IMR-90 (cell line): Measurements from ENCODE around the gene PPEF2. TPM values are rescaled to one million over a fixed set of nuclear protein-coding genes. Genes with fewer than 3 reads are reported as not detected.

Source experiments
- ATAC-seq: fragments of 200-7000 bp; cut with Tn5 transposase; 2 replicates; pipeline ENCODE4 v1.9.1; 2020; ENCODE audit warnings: low read depth, mild to moderate bottlenecking, moderate library complexity
- BruUV-seq: library from RNA; stranded (reverse); fragments of 400-500 nt; replicated peaks from 2 replicates; lab custom pipeline; 2021; lab: Mats Ljungman, UMichigan
- CTCF ChIA-PET: fragments of 300-600 bp; formaldehyde crosslinking; extraction: SDS; loops from one replicate; lab custom pipeline; 2021; ENCODE audit warnings: antibody characterized with exemption; lab: Yijun Ruan, JAX
- POLR2A ChIA-PET: fragments of 300-600 bp; sonication (Branson Sonifier 250); formaldehyde crosslinking; loops from one replicate; lab custom pipeline; 2022; ENCODE audit warnings: antibody characterized with exemption; ENCODE audit not compliant: unreplicated experiment; lab: Charles Lee
- DNase-seq: peaks from one replicate; pipeline ENCODE4 v3.0.0; 2013
- H2AFZ ChIP-seq: replicated peaks from 2 replicates; pipeline ENCODE3; 2013; ENCODE audit warnings: low read length, mild to moderate bottlenecking; ENCODE audit not compliant: poor library complexity
- H2AK5ac ChIP-seq: 2 replicates; pipeline ENCODE4 v1.6.1; 2013; ENCODE audit warnings: low read depth, low read length, inconsistent platforms
- H2AK9ac ChIP-seq: replicated peaks from 2 replicates; pipeline ENCODE3; 2013; ENCODE audit warnings: mild to moderate bottlenecking, low read depth, low read length, moderate library complexity; ENCODE audit not compliant: poor library complexity
- H2BK120ac ChIP-seq: 2 replicates; pipeline ENCODE4 v1.6.1; 2013; ENCODE audit warnings: low read depth, low read length, inconsistent platforms
- H2BK15ac ChIP-seq: 3 replicates; pipeline ENCODE4 v1.6.1; 2013; ENCODE audit warnings: low read depth, low read length, inconsistent platforms
- H2BK20ac ChIP-seq: 2 replicates; pipeline ENCODE4 v1.6.1; 2013; ENCODE audit warnings: low read depth, mild to moderate bottlenecking, inconsistent platforms, low read length, moderate library complexity
- H2BK5ac ChIP-seq: 2 replicates; pipeline ENCODE4 v1.6.1; 2013; ENCODE audit warnings: mild to moderate bottlenecking, low read depth, low read length, inconsistent platforms; ENCODE audit not compliant: poor library complexity, severe bottlenecking
- H3K14ac ChIP-seq: replicated peaks from 2 replicates; pipeline ENCODE4 v1.6.1; 2013; ENCODE audit warnings: low read depth, low read length, inconsistent platforms
- H3K18ac ChIP-seq: 2 replicates; pipeline ENCODE4 v1.6.1; 2013; ENCODE audit warnings: low read depth, low read length, control low read depth
- H3K23ac ChIP-seq: 2 replicates; pipeline ENCODE4 v1.6.1; 2013; ENCODE audit warnings: low read depth, low read length, inconsistent platforms
- H3K27ac ChIP-seq: 2 replicates; pipeline ENCODE4 v1.5.1; 2013; ENCODE audit warnings: mild to moderate bottlenecking, control low read depth, low read length; ENCODE audit not compliant: insufficient read depth
- H3K27me3 ChIP-seq: 2 replicates; pipeline ENCODE4 v1.6.1; 2013; ENCODE audit warnings: low read length; ENCODE audit not compliant: control insufficient read depth, insufficient read depth
- H3K36me3 ChIP-seq: 2 replicates; pipeline ENCODE4 v1.6.1; 2013; ENCODE audit warnings: low read length, mixed read lengths; ENCODE audit not compliant: control insufficient read depth, insufficient read depth
- H3K4ac ChIP-seq: 2 replicates; pipeline ENCODE4 v1.6.1; 2013; ENCODE audit warnings: low read depth, low read length, inconsistent platforms
- H3K4me1 ChIP-seq: 2 replicates; pipeline ENCODE4 v1.6.1; 2013; ENCODE audit warnings: low read length, mixed read lengths; ENCODE audit not compliant: control insufficient read depth, insufficient read depth
- H3K4me2 ChIP-seq: 2 replicates; pipeline ENCODE4 v1.6.1; 2013; ENCODE audit warnings: low read depth, mild to moderate bottlenecking, control low read depth, low read length, moderate library complexity
- H3K4me3 ChIP-seq: 2 replicates; pipeline ENCODE4 v1.5.1; 2013; ENCODE audit warnings: low read depth, mild to moderate bottlenecking, control low read depth, low read length, moderate library complexity; ENCODE audit not compliant: insufficient read depth
- H3K56ac ChIP-seq: 2 replicates; pipeline ENCODE4 v1.6.1; 2013; ENCODE audit warnings: low read length, inconsistent platforms; ENCODE audit not compliant: insufficient read depth; ENCODE audit errors: extremely low read depth
- H3K79me1 ChIP-seq, 2 experiments: 2 replicates each; pipeline ENCODE4 v1.6.1; 2013; ENCODE audit warnings: low read length in 2 of 2, inconsistent platforms in 1 of 2, low read depth in 1 of 2
- H3K9ac ChIP-seq: 2 replicates; pipeline ENCODE4 v1.6.1; 2013; ENCODE audit warnings: low read depth, low read length, control low read depth
- H3K9me1 ChIP-seq: 2 replicates; pipeline ENCODE4 v1.6.1; 2013; ENCODE audit warnings: low read length, inconsistent platforms; ENCODE audit not compliant: insufficient read depth
- H3K9me3 ChIP-seq: 2 replicates; pipeline ENCODE4 v1.6.1; 2013; ENCODE audit warnings: low read length; ENCODE audit not compliant: control insufficient read depth, insufficient read depth
- H4K20me1 ChIP-seq: 2 replicates; pipeline ENCODE4 v1.6.1; 2013; ENCODE audit warnings: low read length, inconsistent platforms; ENCODE audit not compliant: insufficient read depth
- H4K5ac ChIP-seq: 2 replicates; pipeline ENCODE4 v1.6.1; 2013; ENCODE audit warnings: mild to moderate bottlenecking, low read depth, low read length, control low read depth
- H4K8ac ChIP-seq, 2 experiments: 2 replicates each; pipeline ENCODE4 v1.6.1; 2013; ENCODE audit warnings: low read depth in 2 of 2, low read length in 2 of 2, control low read depth in 1 of 2, inconsistent platforms in 1 of 2
- H4K91ac ChIP-seq: 2 replicates; pipeline ENCODE4 v1.6.1; 2013; ENCODE audit warnings: low read depth, low read length, inconsistent platforms; ENCODE audit not compliant: insufficient read depth
- BHLHE40 ChIP-seq: fragments of 150-350 bp; IDR thresholded peaks from 2 replicates; pipeline ENCODE4 v1.6.1; 2016; ENCODE audit warnings: mild to moderate bottlenecking, low read depth, low read length
- CEBPB ChIP-seq: IDR thresholded peaks from 2 replicates; pipeline ENCODE4 v1.6.1; 2012; ENCODE audit warnings: low read depth, low read length, improper control_type of control experiment
- CHD1 ChIP-seq: IDR thresholded peaks from 2 replicates; pipeline ENCODE4 v1.6.1; 2012; ENCODE audit warnings: low read depth, low read length, improper control_type of control experiment
- CTCF ChIP-seq: conservative IDR thresholded peaks from 2 replicates; pipeline ENCODE4 v1.5.1; 2012; ENCODE audit warnings: mild to moderate bottlenecking, low read depth, low read length, improper control_type of control experiment
- ELK1 ChIP-seq: fragments of 150-350 bp; IDR thresholded peaks from 2 replicates; pipeline ENCODE4 v1.6.1; 2016; ENCODE audit warnings: low read depth, mild to moderate bottlenecking, low read length, moderate library complexity, borderline replicate concordance
- MAFK ChIP-seq: IDR thresholded peaks from 2 replicates; pipeline ENCODE4 v1.6.1; 2012; ENCODE audit warnings: low read depth, low read length, improper control_type of control experiment
- MAZ ChIP-seq: IDR thresholded peaks from 2 replicates; pipeline ENCODE4 v1.6.1; 2012; ENCODE audit warnings: low read depth, mild to moderate bottlenecking, low read length, improper control_type of control experiment, moderate library complexity, borderline replicate concordance
- NFE2L2 ChIP-seq: fragments of 150-350 bp; IDR thresholded peaks from 2 replicates; pipeline ENCODE4 v1.6.1; 2016; ENCODE audit warnings: low read depth, mild to moderate bottlenecking, low read length
- POLR2A ChIP-seq: IDR thresholded peaks from 2 replicates; pipeline ENCODE4 v1.6.1; 2012; ENCODE audit warnings: mild to moderate bottlenecking, low read depth, low read length
- RAD21 ChIP-seq: IDR thresholded peaks from 2 replicates; pipeline ENCODE4 v1.6.1; 2012; ENCODE audit warnings: low read length, improper control_type of control experiment
- RCOR1 ChIP-seq: IDR thresholded peaks from 2 replicates; pipeline ENCODE4 v1.6.1; 2012; ENCODE audit warnings: mild to moderate bottlenecking, low read length, improper control_type of control experiment; ENCODE audit not compliant: insufficient replicate concordance
- RFX5 ChIP-seq: IDR thresholded peaks from 2 replicates; pipeline ENCODE4 v1.8.0; 2012; ENCODE audit warnings: low read depth, mild to moderate bottlenecking, low read length, moderate library complexity
- SMC3 ChIP-seq: fragments of 150-350 bp; IDR thresholded peaks from 2 replicates; pipeline ENCODE4 v1.6.1; 2016; ENCODE audit warnings: low read depth, mild to moderate bottlenecking, antibody characterized with exemption, low read length, moderate library complexity
- USF2 ChIP-seq: fragments of 150-350 bp; IDR thresholded peaks from 2 replicates; pipeline ENCODE4 v1.6.1; 2017; ENCODE audit warnings: mild to moderate bottlenecking, antibody characterized with exemption, low read length, low read depth
- WGBS, 2 experiments: methylation state at CpG; one replicate each; pipeline versions ENCODE4 v1.1.5 to v1.1.7; 2013; ENCODE audit warnings: missing lambda C conversion rate in 2 of 2; ENCODE audit not compliant: insufficient read length in 1 of 2; ENCODE audit errors: extremely low coverage in 2 of 2; 5-methylcytosine and 5-hydroxymethylcytosine counted together
- dilution Hi-C: fragments of 300-500 bp; cut with HindIII; formaldehyde crosslinking; loops from one replicate; pipeline ENCODE4 v1.14.3; 2018; ENCODE audit warnings: low sequenced_read_pairs; ENCODE audit not compliant: unreplicated experiment
- in situ Hi-C: fragments of 300-500 bp; cut with MboI; formaldehyde crosslinking; loops from 3 replicates; pipeline ENCODE4 v1.14.3; 2019; ENCODE audit warnings: low sequenced_read_pairs, inconsistent platforms, mixed read lengths
- intact Hi-C: fragments of 100-400 bp; cut with micrococcal nuclease; formaldehyde crosslinking; loops from 2 replicates; pipeline ENCODE4 v1.10.0; 2022
- polyA plus RNA-seq, 3 experiments: library from polyadenylated mRNA; depleted of rRNA; stranded (reverse); fragments of >200 nt; gene quantifications; 2 replicates each; pipeline ENCODE4 v1.2.3, GENCODE V29; 2012; ENCODE audit warnings: low replicate concordance in 1 of 3
- total RNA-seq: library from RNA; depleted of rRNA; stranded (reverse); fragments of >200 nt; gene quantifications from 2 replicates; pipeline ENCODE4 v1.2.3, GENCODE V29; 2012

The PPEF2 gene
- total and polyA plus RNA-seq, 2 of the 4 experiments (the other 2 are of a cell fraction), result not detected

- TF ChIP-seq MAFK (no peak), POLR2A (no peak), MAZ (no peak)
Observed at GRCh38 chr4:75823812-75824211, 78.4 kb downstream of the PPEF2 start (continued).

DNA sequence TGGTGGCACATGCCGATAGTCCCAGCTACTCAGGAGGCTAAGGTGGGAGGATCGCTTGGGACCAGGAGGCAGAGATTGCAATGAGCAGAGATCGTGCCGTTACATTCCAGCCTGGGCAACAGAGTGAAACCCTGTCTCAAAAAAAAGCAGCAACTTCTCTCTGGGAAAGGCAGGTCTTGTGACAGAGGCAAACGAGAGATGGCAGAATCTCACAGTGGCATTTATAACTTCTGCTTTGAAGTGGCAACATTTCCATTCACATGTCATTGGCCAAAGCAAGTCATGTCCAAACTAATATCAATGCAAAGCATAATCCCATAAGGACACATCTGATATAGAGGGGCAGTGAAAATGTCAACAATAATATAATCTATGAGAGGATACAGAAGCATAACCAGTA, 79.8 kb downstream of the PPEF2 start:
- Histone ChIP-seq H3K4ac (no peak overlapping the region), H2BK20ac (no peak overlapping the region), H3K9ac (no peak overlapping the region), H4K91ac (no peak overlapping the region), H3K4me1 (peaks cover 2% of the 10 kb centered on the region; the same call in 1 of the 2 replicates), H4K8ac (no peak overlapping the region), H3K79me1 (no peaks in the 10 kb centered on the region), H3K14ac (no peak overlapping the region), H4K5ac (no peak overlapping the region), H3K36me3 (no peaks in the 10 kb centered on the region), H2AK9ac (no peak overlapping the region), H3K27ac (no peak overlapping the region), H2BK5ac (no peak overlapping the region), H3K4me2 (no peak overlapping the region), H3K18ac (no peak overlapping the region), H3K4me3 (no peak overlapping the region), H3K9me1 (no peaks in the 10 kb centered on the region), H4K20me1 (no peaks in the 10 kb centered on the region), H3K23ac (no peak overlapping the region), H2BK120ac (no peak overlapping the region), H3K56ac (no peak overlapping the region), H3K9me3 (no peaks in the 10 kb centered on the region), H3K27me3 (no peaks in the 10 kb centered on the region), H2AFZ (no peak overlapping the region), H2BK15ac (no peak overlapping the region), H2AK5ac (no peak overlapping the region)
- DNase-seq, result no peak
- ChIA-PET POLR2A (no interaction called here), CTCF (interaction anchor here (1.2 kb wide), 1 partner anchor 26 kb away, joined by 5 read pairs; no protein-coding TSS in a partner anchor)
- in situ Hi-C loops (no loop called here), dilution Hi-C loops (no loop called here), intact Hi-C loops (no loop called here)
- no TSS peak for BruUV-seq
- 90% methylated on average over 4 of the region's 5 CpGs; no CpG with 5 or more reads in 1 of the 2 experiments for WGBS, 2 experiments
- no peak for TF ChIP-seq NFE2L2
- TF ChIP-seq BHLHE40, result no peak
- no peak for TF ChIP-seq SMC3
- no peak for TF ChIP-seq ELK1
- no peak for TF ChIP-seq POLR2A
- no peak for TF ChIP-seq CEBPB
- no peak for TF ChIP-seq CTCF
- no peak for TF ChIP-seq RAD21
- no peak for TF ChIP-seq MAZ
- TF ChIP-seq RCOR1, result no peak
- no peak for TF ChIP-seq CHD1
- TF ChIP-seq RFX5, result no peak
- no peak for TF ChIP-seq USF2
- ATAC-seq, result no peak
